GM12875 (cell line): ENCODE measurements around the gene YJU2.
"Not testable (repeated sequence)": the region's sequence is repeated elsewhere in the genome, so short reads cannot be mapped to it uniquely, and the experiment has no call there.

Source experiments
- H3K4me3 ChIP-seq: one replicate; pipeline ENCODE4 v1.5.1; 2011; ENCODE audit warnings: low read depth, low read length, control low read depth
- CTCF ChIP-seq: IDR thresholded peaks from 2 replicates; pipeline ENCODE4 v1.5.1; 2011; ENCODE audit warnings: low read depth, mild to moderate bottlenecking, control low read depth, inconsistent platforms, low read length, moderate library complexity, borderline replicate concordance; ENCODE audit not compliant: insufficient read depth

YJU2 gene

GRCh38 chr19:4216846-4217245, 30.0 kb upstream of the YJU2 start:
- no peak overlapping the region for H3K4me3 ChIP-seq
- no peak for TF ChIP-seq CTCF

- no peak for TF ChIP-seq CTCF
- no peak overlapping the region for H3K4me3 ChIP-seq
These were observed 29.2 kb upstream of the YJU2 start for GRCh38 chr19:4217429-4218264.

- H3K4me3 ChIP-seq, result not testable (repeated sequence)
These were observed 28.4 kb upstream of the YJU2 start for GRCh38 chr19:4218523-4218922.

- no peak overlapping the region for H3K4me3 ChIP-seq
- no peak for TF ChIP-seq CTCF
These were observed 26.7 kb upstream of the YJU2 start for GRCh38 chr19:4220188-4220587.

- TF ChIP-seq CTCF, result no peak
These were observed 22.4 kb upstream of the YJU2 start for GRCh38 chr19:4224470-4224869.

GRCh38 chr19:4225885-4226284, 21.0 kb upstream of the YJU2 start:
- TF ChIP-seq CTCF, result no peak
- H3K4me3 ChIP-seq, result no peak overlapping the region

More at GRCh38 chr19:4224470-4224869, 22.4 kb upstream of the YJU2 start:
- no peak overlapping the region for H3K4me3 ChIP-seq

GRCh38 chr19:4227771-4228170, 19.1 kb upstream of the YJU2 start:
- no peak for TF ChIP-seq CTCF
- no peak overlapping the region for H3K4me3 ChIP-seq
